DOHH2 (cell line): ENCODE results near the gene TOMM40.

Experiments
- H3F3A ChIP-seq: fragments of 200-600 bp; sonication (generic), shearing (Covaris generic); 2 replicates; pipeline ENCODE4 v1.6.0; 2016; ENCODE audit warnings: antibody characterized with exemption, mild to moderate bottlenecking; ENCODE audit not compliant: control insufficient read depth, insufficient read depth
- H3K27ac ChIP-seq: fragments of 200-600 bp; sonication (generic); 2 replicates; pipeline ENCODE4 v1.5.1; 2014; ENCODE audit warnings: low read depth, mild to moderate bottlenecking, low read length, moderate library complexity
- H3K27me3 ChIP-seq: fragments of 200-600 bp; sonication (generic); 2 replicates; pipeline ENCODE4 v1.6.1; 2014; ENCODE audit warnings: mild to moderate bottlenecking, low read length, mixed read lengths; ENCODE audit not compliant: control insufficient read depth
- H3K36me3 ChIP-seq: fragments of 200-600 bp; sonication (generic); 2 replicates; pipeline ENCODE4 v1.6.1; 2014; ENCODE audit warnings: mild to moderate bottlenecking, low read length, moderate library complexity, mixed read lengths; ENCODE audit not compliant: control insufficient read depth
- H3K4me1 ChIP-seq: fragments of 200-600 bp; sonication (generic); 2 replicates; pipeline ENCODE4 v1.6.1; 2014; ENCODE audit warnings: mild to moderate bottlenecking, low read length, mixed read lengths; ENCODE audit not compliant: control insufficient read depth
- H3K4me2 ChIP-seq: fragments of 200-600 bp; sonication (generic); 2 replicates; pipeline ENCODE4 v1.6.0; 2014; ENCODE audit warnings: mild to moderate bottlenecking, low read length, moderate library complexity
- H3K4me3 ChIP-seq: fragments of 200-600 bp; sonication (generic); 2 replicates; pipeline ENCODE4 v1.5.1; 2014; ENCODE audit warnings: mild to moderate bottlenecking, low read length, mixed read lengths
- H3K79me2 ChIP-seq: fragments of 200-600 bp; sonication (generic); 2 replicates; pipeline ENCODE4 v1.6.1; 2014; ENCODE audit warnings: mild to moderate bottlenecking, low read length, mixed read lengths; ENCODE audit not compliant: control insufficient read depth
- H3K9me2 ChIP-seq: fragments of 200-600 bp; sonication (generic); replicated peaks from 2 replicates; pipeline ENCODE4 v1.6.1; 2014; ENCODE audit warnings: mild to moderate bottlenecking, low read length, mixed read lengths; ENCODE audit not compliant: control insufficient read depth
- H3K9me3 ChIP-seq: fragments of 200-600 bp; sonication (generic); 2 replicates; pipeline ENCODE4 v1.6.1; 2014; ENCODE audit warnings: antibody characterized with exemption, low read length, mixed read lengths; ENCODE audit not compliant: control insufficient read depth, insufficient read depth
- H4K20me1 ChIP-seq: fragments of 200-600 bp; sonication (generic); 2 replicates; pipeline ENCODE4 v1.6.0; 2014; ENCODE audit warnings: low read depth, mild to moderate bottlenecking, antibody characterized with exemption, low read length, moderate library complexity; ENCODE audit not compliant: control insufficient read depth, insufficient read depth
- CTCF ChIP-seq: fragments of 200-600 bp; sonication (generic); IDR thresholded peaks from one replicate; pipeline ENCODE4 v1.5.1; 2014; ENCODE audit warnings: antibody characterized with exemption, mild to moderate bottlenecking, low read depth, low read length; ENCODE audit not compliant: poor library complexity, severe bottlenecking
- EZH2phosphoT487 ChIP-seq: fragments of 200-600 bp; sonication (generic); IDR thresholded peaks from 2 replicates; pipeline ENCODE4 v1.6.1; 2017; ENCODE audit warnings: borderline replicate concordance, mild to moderate bottlenecking, antibody characterized with exemption, low read length, moderate library complexity, mixed read lengths

TOMM40 gene

GRCh38 chr19:44930088-44930487 is 39.0 kb downstream of the TOMM40 start:
- Histone ChIP-seq H4K20me1 (no peaks in the 10 kb centered on the region), H3K4me3 (no peak overlapping the region), H3K4me1 (no peaks in the 10 kb centered on the region), H3K27me3 (peaks cover 15% of the 10 kb centered on the region), H3F3A (no peaks in the 10 kb centered on the region), H3K4me2 (no peak overlapping the region), H3K79me2 (no peaks in the 10 kb centered on the region), H3K9me2 (no peaks in the 10 kb centered on the region), H3K27ac (no peak overlapping the region), H3K9me3 (no peaks in the 10 kb centered on the region), H3K36me3 (no peaks in the 10 kb centered on the region)
- TF ChIP-seq EZH2phosphoT487, result no peak
- no peak for TF ChIP-seq CTCF

- Histone ChIP-seq H4K20me1 (no peaks in the 10 kb centered on the region), H3K4me2 (no peak overlapping the region), H3K9me3 (no peaks in the 10 kb centered on the region), H3K79me2 (no peaks in the 10 kb centered on the region), H3K9me2 (no peaks in the 10 kb centered on the region), H3K36me3 (no peaks in the 10 kb centered on the region), H3F3A (no peaks in the 10 kb centered on the region), H3K4me3 (no peak overlapping the region), H3K27me3 (peaks cover 3% of the 10 kb centered on the region; the same call in 1 of the 2 replicates), H3K4me1 (no peaks in the 10 kb centered on the region), H3K27ac (no peak overlapping the region)
- TF ChIP-seq CTCF (no peak), EZH2phosphoT487 (no peak)
Observed at GRCh38 chr19:44931541-44931940, 40.5 kb downstream of the TOMM40 start.

DNA sequence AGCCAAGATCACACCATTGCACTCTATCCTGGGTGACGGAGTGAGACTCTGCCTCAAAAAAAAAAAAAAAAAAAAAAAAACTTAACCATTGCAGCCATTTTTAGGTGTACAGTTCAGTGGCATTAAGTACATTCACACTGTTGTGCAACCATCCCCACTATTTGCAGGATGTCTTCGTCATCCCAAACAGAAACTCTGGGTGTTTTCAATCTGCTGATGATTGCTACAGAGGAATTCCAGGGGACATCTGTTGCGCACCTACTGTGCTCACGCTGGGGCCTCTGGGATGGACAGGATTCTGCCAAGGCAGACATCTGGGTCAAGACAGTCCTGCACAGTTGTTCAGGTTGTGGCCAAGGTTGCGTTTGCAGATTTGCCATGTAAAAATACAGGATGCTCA is 48.6 kb downstream of the TOMM40 start:
- H3K79me2 ChIP-seq, result no peaks in the 10 kb centered on the region
- TF ChIP-seq EZH2phosphoT487, result no peak
- no peak for TF ChIP-seq CTCF
- H3K4me1 ChIP-seq, result peaks cover 37% of the 10 kb centered on the region
- H3K27me3 ChIP-seq, result no peaks in the 10 kb centered on the region; the same call in 1 of the 2 replicates
- no peaks in the 10 kb centered on the region for H3K36me3 ChIP-seq
- H3F3A ChIP-seq, result no peaks in the 10 kb centered on the region
- H4K20me1 ChIP-seq, result no peaks in the 10 kb centered on the region
- H3K27ac ChIP-seq, result no peak overlapping the region
- no peak overlapping the region for H3K4me2 ChIP-seq
- no peak overlapping the region for H3K4me3 ChIP-seq
- no peaks in the 10 kb centered on the region for H3K9me2 ChIP-seq
- H3K9me3 ChIP-seq, result no peaks in the 10 kb centered on the region
